IPS-20b (cell line): Measurements from ENCODE around the gene ATAD3B.
"Not testable (repeated sequence)": the region's sequence is repeated elsewhere in the genome, so short reads cannot be mapped to it uniquely, and the experiment has no call there.

ENCODE experiments used
- H3K27ac ChIP-seq: one replicate; pipeline ENCODE4 v1.5.1; 2013; ENCODE audit warnings: low read length
- H3K27me3 ChIP-seq: 2 replicates; pipeline ENCODE4 v1.6.1; 2013; ENCODE audit warnings: mild to moderate bottlenecking, low read length, inconsistent platforms; ENCODE audit not compliant: insufficient read depth
- H3K36me3 ChIP-seq: 2 replicates; pipeline ENCODE4 v1.6.1; 2013; ENCODE audit warnings: low read depth, mild to moderate bottlenecking, inconsistent platforms, low read length, moderate library complexity; ENCODE audit not compliant: insufficient read depth
- H3K4me1 ChIP-seq: 2 replicates; pipeline ENCODE4 v1.6.1; 2013; ENCODE audit warnings: mild to moderate bottlenecking, control low read depth, inconsistent platforms, low read length, moderate library complexity; ENCODE audit not compliant: insufficient read depth
- H3K4me3 ChIP-seq: 2 replicates; pipeline ENCODE4 v1.5.1; 2013; ENCODE audit warnings: mild to moderate bottlenecking, low read length, inconsistent platforms
- H3K9ac ChIP-seq: 2 replicates; pipeline ENCODE4 v1.6.1; 2013; ENCODE audit warnings: low read depth, mild to moderate bottlenecking, inconsistent platforms, low read length, moderate library complexity
- H3K9me3 ChIP-seq: 2 replicates; pipeline ENCODE4 v1.6.1; 2013; ENCODE audit warnings: mild to moderate bottlenecking, low read depth, low read length, inconsistent platforms; ENCODE audit not compliant: insufficient read depth

Gene ATAD3B

DNA sequence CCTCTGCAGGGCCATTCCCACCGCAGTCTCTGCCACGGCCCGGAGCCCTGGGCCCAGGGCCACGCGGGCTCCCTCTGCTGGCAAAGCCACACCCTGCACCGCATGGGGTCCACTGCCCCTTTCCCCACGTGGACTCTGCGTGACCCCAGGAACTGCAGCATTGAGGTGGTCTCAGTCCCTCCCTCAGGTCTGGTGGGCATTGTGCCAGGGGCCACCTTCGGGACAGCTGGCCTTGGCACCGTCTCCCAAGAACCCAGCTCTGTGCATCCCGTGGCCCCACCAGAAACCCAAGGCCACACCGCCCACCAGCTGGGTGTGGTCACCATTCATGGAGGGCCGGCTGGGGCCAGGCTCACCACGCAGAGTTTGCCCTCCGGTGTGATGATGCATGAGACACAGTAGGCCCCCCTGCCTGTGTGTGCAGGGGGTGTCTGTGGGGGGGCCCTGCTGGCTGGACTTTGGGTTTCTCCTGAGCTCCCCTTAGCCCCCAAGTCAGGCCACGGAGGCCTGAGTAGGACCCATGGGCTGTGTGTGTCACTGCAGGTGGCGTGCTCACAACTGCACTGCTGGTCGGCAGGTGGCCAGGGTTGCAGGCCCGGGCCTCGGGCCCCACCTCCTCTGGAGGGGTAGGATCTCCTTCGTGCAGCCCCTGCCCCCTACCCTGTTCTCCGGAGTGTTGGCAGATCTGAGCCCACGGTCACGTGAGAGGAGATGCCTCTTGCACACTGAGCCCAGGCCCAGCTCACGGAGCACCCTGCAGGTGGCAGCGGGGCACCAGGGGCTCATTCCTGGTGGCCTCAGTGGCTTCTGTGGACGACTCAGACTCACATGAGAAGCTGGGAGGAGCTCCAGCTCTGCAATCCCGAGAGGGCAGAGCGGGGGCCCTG lies 30.3 kb upstream of the ATAD3B start:
- Histone ChIP-seq H3K27me3 (peaks cover 7% of the 10 kb centered on the region), H3K36me3 (no peaks in the 10 kb centered on the region), H3K9ac (no peak overlapping the region), H3K4me3 (no peak overlapping the region), H3K27ac (no peak overlapping the region), H3K4me1 (peaks cover 3% of the 10 kb centered on the region; the same call in 1 of the 2 replicates), H3K9me3 (no peaks in the 10 kb centered on the region)

DNA sequence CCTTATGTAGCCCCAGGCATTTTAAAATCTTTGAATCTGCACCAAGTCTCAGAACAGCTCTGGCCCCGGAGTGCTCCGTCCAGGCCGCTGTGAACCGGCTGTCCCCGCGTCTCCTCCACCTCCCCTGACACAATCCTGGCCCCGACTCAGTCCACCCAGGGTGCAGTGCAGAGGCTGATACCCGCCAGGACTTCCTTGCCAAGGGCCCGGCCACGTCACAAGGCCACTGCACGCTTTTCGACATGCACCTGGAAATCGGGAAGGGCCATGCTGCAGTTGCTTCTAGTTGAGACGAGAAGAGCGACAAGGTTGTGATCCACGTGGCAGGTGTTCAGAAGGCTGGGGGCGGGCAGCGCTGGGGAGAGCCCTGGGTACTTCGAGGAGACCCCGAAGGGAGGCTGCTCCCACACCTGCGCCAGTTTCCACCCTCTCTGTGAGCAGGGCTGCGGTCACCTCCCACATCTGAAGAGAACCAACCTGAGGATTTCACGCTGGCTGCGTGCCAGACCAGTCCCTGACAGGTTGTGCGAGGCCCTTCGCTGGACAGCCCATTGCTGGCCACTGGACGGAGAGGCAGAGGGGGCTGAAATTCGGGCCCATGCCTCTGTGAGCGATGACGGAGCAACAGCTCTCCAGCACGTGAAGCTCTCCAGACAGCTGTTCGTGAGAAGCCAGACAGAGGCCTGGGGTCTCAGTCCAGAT lies 29.3 kb upstream of the ATAD3B start:
- H3K9ac ChIP-seq = no peak overlapping the region
- H3K27ac ChIP-seq = no peak overlapping the region
- H3K4me3 ChIP-seq = no peak overlapping the region
- H3K4me1 ChIP-seq = no peaks in the 10 kb centered on the region
- H3K36me3 ChIP-seq = no peaks in the 10 kb centered on the region
- no peaks in the 10 kb centered on the region for H3K9me3 ChIP-seq
- H3K27me3 ChIP-seq = no peaks in the 10 kb centered on the region

DNA sequence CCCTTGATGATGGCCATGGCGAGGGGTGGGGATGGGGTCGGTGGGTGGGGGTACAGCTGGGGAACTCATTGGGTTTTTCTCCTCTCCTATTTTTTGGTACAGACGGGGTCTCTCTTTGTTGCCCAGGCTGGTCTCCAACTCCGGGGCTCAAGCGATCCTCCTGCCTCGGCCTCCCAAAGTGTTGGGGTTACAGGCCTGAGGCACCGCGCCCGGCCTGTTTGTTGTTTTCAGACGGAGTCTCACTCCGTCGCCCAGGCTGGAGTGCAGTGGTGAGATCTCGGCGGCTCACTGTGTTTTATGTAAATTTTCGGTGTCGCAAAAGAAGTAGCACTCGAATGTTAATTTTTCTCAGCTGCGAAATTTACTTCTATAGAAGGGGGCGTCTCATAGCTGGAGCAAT lies 24.9 kb upstream of the ATAD3B start:
- not testable (repeated sequence) for H3K36me3 ChIP-seq, H3K4me1 ChIP-seq, H3K4me3 ChIP-seq, H3K27ac ChIP-seq, H3K9me3 ChIP-seq, H3K9ac ChIP-seq, H3K27me3 ChIP-seq

DNA sequence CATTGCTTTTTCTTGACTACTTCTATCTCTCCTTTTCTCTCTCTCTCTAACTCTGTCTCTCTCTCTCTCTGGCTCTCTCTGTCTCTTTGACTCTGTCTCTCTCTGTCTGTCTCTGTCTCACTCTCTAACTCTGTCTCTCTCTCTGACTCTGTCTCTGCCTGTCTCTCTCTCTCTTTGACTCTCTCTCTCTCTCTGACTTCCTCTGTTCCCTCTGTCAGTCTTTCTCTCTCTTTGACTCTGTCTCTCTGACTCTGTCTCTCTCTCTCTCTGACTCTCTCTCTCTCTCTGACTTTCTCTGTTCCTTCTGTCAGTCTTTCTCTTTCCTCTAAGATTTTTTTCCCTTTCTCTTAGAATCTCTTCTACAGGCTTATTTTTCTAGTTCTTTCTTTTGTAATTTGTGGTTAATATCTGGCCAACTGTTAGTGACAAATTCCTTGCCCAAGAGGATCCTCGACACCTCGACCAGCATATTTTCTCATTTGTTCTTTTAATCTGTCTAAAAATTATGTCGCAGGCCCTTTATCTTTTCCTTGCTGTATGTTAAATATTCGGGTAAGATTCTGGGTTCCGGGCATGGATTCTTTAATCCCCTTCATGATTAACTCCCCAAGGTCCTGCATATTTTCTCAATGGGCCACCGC lies 22.3 kb upstream of the ATAD3B start, which contains the start of gene ATAD3C:
ATAD3C (plus strand) TSS at position 591 of the 641 bp plus-strand sequence. CDS start 995 bp downstream, outside the sequence.
- no peaks in the 10 kb centered on the region for H3K36me3 ChIP-seq
- no peaks in the 10 kb centered on the region for H3K27me3 ChIP-seq
- no peak within 1 kb of the TSS for H3K4me3 ChIP-seq
- H3K27ac ChIP-seq = no peak within 1 kb of the TSS
- H3K9me3 ChIP-seq = no peaks in the 10 kb centered on the region
- H3K9ac ChIP-seq = no peak within 1 kb of the TSS
- H3K4me1 ChIP-seq = no peaks in the 10 kb centered on the region

DNA sequence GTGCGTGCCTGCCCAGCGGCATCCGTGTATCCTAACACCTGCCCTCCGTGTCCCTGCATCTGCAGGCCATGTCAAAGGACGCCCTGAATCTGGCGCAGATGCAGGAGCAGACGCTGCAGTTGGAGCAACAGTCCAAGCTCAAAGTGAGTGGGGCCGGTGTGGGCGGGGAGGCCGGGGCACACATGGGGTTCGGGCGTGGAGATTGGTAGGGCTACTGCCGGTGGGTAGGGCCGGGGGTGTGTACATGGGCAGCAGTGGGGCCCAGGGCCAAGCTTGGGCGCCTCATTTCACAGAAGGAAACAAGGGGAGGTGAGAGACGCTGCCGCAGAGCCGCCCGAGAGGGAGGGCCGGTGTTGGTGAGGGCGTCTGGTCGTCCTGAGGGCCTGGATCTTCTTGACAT lies 20.9 kb upstream of the ATAD3B start:
- H3K27ac ChIP-seq, H3K36me3 ChIP-seq, H3K4me1 ChIP-seq, H3K9ac ChIP-seq, H3K9me3 ChIP-seq, H3K27me3 ChIP-seq, H3K4me3 ChIP-seq: not testable (repeated sequence)

DNA sequence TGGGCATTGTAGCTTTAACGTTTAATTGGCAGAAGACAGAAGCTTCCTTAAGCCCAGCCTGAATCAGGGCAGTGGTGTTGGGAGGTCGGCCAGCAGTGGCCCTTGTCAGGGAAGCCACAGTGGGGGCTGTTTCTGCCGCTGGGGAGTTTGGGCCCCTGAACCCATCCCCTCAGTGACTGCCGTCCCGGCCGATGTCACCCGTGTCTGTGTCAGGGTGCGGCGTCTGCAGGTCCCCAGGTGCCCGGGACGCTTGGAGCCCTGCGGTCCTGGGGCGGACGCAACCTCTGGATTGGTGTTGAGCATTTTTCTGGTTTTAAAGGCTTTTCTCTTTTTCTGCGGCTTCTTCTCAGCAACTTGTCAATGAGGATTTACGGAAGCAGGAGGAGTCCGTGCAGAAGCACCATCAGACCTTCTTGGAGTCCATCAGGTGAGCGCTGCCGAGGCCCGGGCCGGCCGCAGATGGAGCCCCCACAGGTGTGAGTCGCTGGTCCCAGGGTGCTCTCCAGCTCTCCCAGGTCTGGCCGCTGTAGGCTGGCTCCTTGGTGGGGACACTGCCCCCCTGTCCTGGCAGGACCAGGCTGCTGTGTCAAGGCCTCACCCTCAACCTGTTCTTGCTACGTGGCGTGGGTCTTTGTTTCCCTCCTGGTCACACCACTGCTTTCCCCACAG lies 19.7 kb upstream of the ATAD3B start:
- H3K9me3 ChIP-seq = no peaks in the 10 kb centered on the region
- H3K9ac ChIP-seq = no peak overlapping the region
- H3K4me3 ChIP-seq = no peak overlapping the region
- H3K27me3 ChIP-seq = no peaks in the 10 kb centered on the region
- H3K4me1 ChIP-seq = no peaks in the 10 kb centered on the region
- no peak overlapping the region for H3K27ac ChIP-seq
- no peaks in the 10 kb centered on the region for H3K36me3 ChIP-seq

DNA sequence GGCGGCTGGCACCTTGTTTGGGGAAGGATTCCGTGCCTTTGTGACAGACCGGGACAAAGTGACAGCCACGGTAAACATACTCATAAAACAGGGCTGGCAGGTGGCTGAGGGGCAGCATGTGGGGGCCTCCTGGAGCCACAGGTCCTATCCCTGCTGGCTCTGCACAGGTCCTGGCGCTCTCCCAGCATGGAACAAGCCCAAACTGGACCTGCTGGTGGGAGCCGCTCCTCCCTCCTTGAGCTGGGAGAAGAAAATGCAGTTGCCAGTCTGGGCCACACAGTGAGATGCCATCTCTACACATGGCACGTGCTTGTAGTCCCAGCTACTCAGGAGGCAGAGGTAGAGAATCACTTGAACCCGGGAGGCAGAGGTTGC lies 19.2 kb upstream of the ATAD3B start:
- not testable (repeated sequence) for H3K27me3 ChIP-seq, H3K9me3 ChIP-seq, H3K4me1 ChIP-seq, H3K36me3 ChIP-seq, H3K9ac ChIP-seq, H3K27ac ChIP-seq, H3K4me3 ChIP-seq

DNA sequence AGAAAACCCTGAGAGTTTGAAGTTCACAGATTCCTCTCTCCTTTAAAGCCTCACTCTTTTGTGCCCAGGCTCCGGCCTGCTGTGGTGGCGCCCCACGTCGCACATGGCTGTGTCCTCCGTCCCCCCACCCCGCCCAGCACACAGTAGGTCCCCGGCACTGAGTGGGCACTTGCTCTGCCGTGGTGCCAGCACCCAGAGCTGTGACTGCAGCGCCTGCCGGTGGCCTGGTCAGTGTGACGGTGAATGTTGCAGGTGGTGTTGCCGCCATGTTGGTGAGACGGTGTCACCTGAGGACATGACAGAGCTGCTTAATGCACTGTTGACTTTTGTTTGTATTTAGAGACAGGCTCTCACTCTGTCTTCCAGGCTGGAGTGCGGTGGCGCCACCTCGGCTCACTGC lies 18.7 kb upstream of the ATAD3B start:
- no peak overlapping the region for H3K4me3 ChIP-seq
- no peaks in the 10 kb centered on the region for H3K36me3 ChIP-seq
- H3K4me1 ChIP-seq = no peaks in the 10 kb centered on the region
- no peak overlapping the region for H3K9ac ChIP-seq
- H3K27me3 ChIP-seq = no peaks in the 10 kb centered on the region
- no peak overlapping the region for H3K27ac ChIP-seq
- H3K9me3 ChIP-seq = no peaks in the 10 kb centered on the region

DNA sequence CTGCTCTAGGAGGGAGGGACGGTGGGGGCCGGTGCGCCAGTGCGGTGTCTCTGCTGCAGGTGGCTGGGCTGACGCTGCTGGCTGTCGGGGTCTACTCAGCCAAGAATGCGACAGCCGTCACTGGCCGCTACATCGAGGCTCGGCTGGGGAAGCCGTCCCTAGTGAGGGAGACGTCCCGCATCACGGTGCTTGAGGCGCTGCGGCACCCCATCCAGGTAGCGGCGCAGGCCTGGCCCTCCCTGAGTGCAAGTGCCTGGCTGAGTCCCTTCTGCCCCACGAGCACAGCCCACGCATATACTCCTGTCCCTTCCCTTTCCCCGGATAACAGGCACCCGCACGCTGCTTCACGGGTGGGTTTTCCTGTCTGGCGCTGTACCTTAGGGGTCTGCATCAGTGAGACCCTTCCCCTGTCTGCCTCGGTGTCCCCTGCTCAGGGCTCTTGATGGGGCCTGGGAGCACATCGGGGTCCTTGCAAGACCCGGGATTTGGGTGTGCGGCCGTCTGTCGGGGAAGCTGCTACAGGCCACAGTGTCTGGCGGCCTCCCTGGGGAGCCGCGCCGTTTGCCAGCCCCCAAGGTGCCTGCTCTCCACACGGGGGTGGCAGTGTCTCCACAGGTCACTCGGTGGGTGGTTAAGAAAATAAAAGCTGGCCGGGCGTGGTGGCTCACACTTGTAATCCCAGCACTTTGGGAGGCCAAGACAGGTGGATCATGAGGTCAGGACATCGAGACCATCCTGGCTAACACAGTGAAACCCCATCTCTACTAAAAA lies 17.1 kb upstream of the ATAD3B start:
- not testable (repeated sequence) for H3K9me3 ChIP-seq, H3K4me1 ChIP-seq, H3K9ac ChIP-seq, H3K4me3 ChIP-seq, H3K27me3 ChIP-seq, H3K36me3 ChIP-seq, H3K27ac ChIP-seq

DNA sequence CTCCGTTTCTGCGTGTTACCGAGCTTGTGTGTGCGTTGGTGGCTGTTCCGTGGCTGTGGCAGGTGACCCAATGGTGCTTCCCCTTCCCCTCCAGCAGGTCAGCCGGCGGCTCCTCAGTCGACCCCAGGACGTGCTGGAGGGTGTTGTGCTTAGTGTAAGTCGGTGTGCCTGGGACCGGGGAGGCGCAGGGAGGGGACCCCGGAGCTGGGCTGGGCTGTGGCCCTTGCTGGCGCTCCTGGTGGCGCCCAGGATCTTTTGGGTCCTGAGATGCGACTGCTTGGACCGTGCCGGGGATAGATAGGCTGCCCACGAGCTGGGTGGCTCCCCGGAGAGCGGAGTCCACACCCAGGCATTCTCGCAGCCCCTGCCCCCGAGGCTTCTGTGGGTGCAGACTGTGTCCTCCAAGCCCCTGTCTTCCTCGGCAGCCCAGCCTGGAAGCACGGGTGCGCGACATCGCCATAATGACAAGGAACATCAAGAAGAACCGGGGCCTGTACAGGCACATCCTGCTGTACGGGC lies 16.1 kb upstream of the ATAD3B start:
- no peaks in the 10 kb centered on the region for H3K36me3 ChIP-seq

DNA sequence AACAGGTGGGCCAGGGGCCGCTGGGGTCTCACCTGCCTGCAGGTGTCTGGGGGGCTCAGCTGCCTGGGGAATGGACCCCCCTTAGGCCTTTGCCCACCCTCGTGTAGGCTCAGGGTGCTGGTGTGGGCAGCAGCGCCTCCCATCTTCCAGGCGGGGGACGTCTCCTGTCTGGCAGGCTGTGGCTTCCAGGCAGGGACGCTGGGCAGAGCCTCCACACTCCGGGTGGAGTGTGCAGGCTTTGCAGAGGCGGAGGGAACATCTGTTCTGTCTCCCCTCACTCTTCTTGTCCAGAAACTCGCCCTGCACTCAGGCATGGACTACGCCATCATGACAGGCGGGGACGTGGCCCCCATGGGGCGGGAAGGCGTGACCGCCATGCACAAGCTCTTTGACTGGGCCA lies 15.6 kb upstream of the ATAD3B start:
- not testable (repeated sequence) for H3K36me3 ChIP-seq, H3K27me3 ChIP-seq, H3K27ac ChIP-seq, H3K9ac ChIP-seq, H3K4me1 ChIP-seq, H3K4me3 ChIP-seq, H3K9me3 ChIP-seq

More for the DNA sequence above, 16.1 kb upstream of the ATAD3B start:
- no peaks in the 10 kb centered on the region for H3K4me1 ChIP-seq
- no peak overlapping the region for H3K27ac ChIP-seq
- H3K9ac ChIP-seq = no peak overlapping the region
- H3K27me3 ChIP-seq = no peaks in the 10 kb centered on the region
- no peak overlapping the region for H3K4me3 ChIP-seq
- H3K9me3 ChIP-seq = no peaks in the 10 kb centered on the region
